Right lobe of liver (tissue), 4 donors: ENCODE measurements around the gene RARB.

Experiments used
- POLR2A ChIP-seq: fragments of 450-650 bp; IDR thresholded peaks from one replicate; pipeline ENCODE4 v1.6.1; 2017; ENCODE audit warnings: antibody characterized with exemption, mild to moderate bottlenecking
- TF ChIP-seq, protein P1 (sequence below), 4 donors: fragments of 200-600 bp in 3 of 4; fragments of 450-650 bp in 1 of 4; IDR thresholded peaks; one replicate each; pipeline versions ENCODE4 v1.5.1 to v1.8.0; 2016 to 2022; ENCODE audit warnings: antibody characterized with exemption in 4 of 4, mild to moderate bottlenecking in 2 of 4
- donor health status: DM: no; HTN: no; CAD: no.
- donor health status: DM: no; HTN: no; CAD: no.
- donor health status: DM: no; HTN: yes; CAD: no.

DNA sequence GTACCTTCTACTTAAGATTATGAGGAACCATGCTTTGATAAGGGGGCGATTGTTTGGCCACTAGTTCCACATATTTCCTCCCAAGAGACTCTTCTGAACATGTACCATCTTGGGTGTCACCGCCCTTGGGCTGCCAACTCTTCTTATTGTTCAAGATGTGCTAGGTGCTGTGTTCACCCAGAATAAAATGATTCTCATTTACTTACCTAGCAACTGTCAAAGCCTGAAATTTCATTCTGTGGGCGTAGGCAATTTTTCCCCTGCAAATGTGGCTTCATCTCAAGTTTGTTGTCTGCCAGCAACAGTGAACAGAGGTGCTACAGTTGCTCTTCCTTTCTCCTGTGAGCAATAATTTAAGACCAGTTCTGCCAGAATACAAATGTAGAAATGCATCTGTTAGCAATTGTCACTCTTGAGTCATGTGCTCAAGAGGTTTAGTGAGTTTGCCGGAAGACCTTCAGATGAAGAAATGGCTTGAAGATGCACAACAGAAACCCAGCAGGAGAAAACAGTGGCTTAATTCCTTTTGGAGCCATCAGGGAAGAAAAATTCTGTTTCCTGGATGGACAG lies 41.3 kb upstream of the RARB start:
- TF ChIP-seq, protein P1, sequence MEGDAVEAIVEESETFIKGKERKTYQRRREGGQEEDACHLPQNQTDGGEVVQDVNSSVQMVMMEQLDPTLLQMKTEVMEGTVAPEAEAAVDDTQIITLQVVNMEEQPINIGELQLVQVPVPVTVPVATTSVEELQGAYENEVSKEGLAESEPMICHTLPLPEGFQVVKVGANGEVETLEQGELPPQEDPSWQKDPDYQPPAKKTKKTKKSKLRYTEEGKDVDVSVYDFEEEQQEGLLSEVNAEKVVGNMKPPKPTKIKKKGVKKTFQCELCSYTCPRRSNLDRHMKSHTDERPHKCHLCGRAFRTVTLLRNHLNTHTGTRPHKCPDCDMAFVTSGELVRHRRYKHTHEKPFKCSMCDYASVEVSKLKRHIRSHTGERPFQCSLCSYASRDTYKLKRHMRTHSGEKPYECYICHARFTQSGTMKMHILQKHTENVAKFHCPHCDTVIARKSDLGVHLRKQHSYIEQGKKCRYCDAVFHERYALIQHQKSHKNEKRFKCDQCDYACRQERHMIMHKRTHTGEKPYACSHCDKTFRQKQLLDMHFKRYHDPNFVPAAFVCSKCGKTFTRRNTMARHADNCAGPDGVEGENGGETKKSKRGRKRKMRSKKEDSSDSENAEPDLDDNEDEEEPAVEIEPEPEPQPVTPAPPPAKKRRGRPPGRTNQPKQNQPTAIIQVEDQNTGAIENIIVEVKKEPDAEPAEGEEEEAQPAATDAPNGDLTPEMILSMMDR (IDR thresholded peaks at IDR 0.05) = no peak
- no peak for TF ChIP-seq POLR2A
